PC-9 (cell line): Measurements from ENCODE around the gene JDP2. TPM values are rescaled to one million over a fixed set of nuclear protein-coding genes. Genes with fewer than 3 reads are reported as not detected.

Experiments
- BruUV-seq: library from RNA; stranded (reverse); fragments of 400-500 nt; replicated peaks from 2 replicates; lab custom pipeline; 2021; lab: Mats Ljungman, UMichigan
- CTCF ChIA-PET: fragments of 300-600 bp; sonication (Branson Sonifier 250); formaldehyde crosslinking; loops from one replicate; lab custom pipeline; 2022; ENCODE audit warnings: antibody characterized with exemption; lab: Charles Lee
- POLR2A ChIA-PET: fragments of 300-600 bp; sonication (Branson Sonifier 250); formaldehyde crosslinking; loops from one replicate; lab custom pipeline; 2022; ENCODE audit warnings: antibody characterized with exemption; ENCODE audit not compliant: unreplicated experiment; lab: Charles Lee
- DNase-seq, 2 experiments: peaks; one replicate each; pipeline versions ENCODE4 v3.0.0 to v3.0.0-alpha.2; 2015 to 2022; ENCODE audit warnings: mixed read lengths in 1 of 2
- H2AFZ ChIP-seq: fragments of 200-600 bp; sonication (generic); 2 replicates; pipeline ENCODE4 v1.8.1; 2017; ENCODE audit warnings: antibody characterized with exemption
- H3F3A ChIP-seq: fragments of 200-600 bp; sonication (generic); 2 replicates; pipeline ENCODE4 v1.8.1; 2017; ENCODE audit warnings: antibody characterized with exemption, mild to moderate bottlenecking, low read depth; ENCODE audit not compliant: insufficient read depth
- H3K27ac ChIP-seq: fragments of 200-600 bp; sonication (generic); 2 replicates; pipeline ENCODE4 v1.6.1; 2016; ENCODE audit warnings: mixed run types
- H3K27me3 ChIP-seq: fragments of 200-600 bp; sonication (generic); 2 replicates; pipeline ENCODE4 v1.6.1; 2016; ENCODE audit warnings: low read depth, mixed run types; ENCODE audit not compliant: insufficient read depth
- H3K36me3 ChIP-seq: fragments of 200-600 bp; sonication (generic); 2 replicates; pipeline ENCODE4 v1.6.1; 2016; ENCODE audit warnings: low read depth, mixed run types
- H3K4me1 ChIP-seq: fragments of 200-600 bp; sonication (generic); replicated peaks from 2 replicates; pipeline ENCODE4 v1.6.1; 2016; ENCODE audit warnings: mixed run types; ENCODE audit not compliant: insufficient read depth
- H3K4me2 ChIP-seq: fragments of 200-600 bp; sonication (generic); 2 replicates; pipeline ENCODE4 v1.6.1; 2017; ENCODE audit warnings: mixed run types
- H3K4me3 ChIP-seq: fragments of 200-600 bp; sonication (generic); 2 replicates; pipeline ENCODE4 v1.6.1; 2016; ENCODE audit warnings: mixed run types
- H3K79me2 ChIP-seq: fragments of 200-600 bp; sonication (generic); 2 replicates; pipeline ENCODE4 v1.6.1; 2017; ENCODE audit warnings: low read depth, mixed run types
- H3K9me2 ChIP-seq: fragments of 200-600 bp; sonication (generic); 2 replicates; pipeline ENCODE4 v1.8.1; 2017; ENCODE audit warnings: mild to moderate bottlenecking; ENCODE audit not compliant: insufficient read depth
- H3K9me3 ChIP-seq: fragments of 200-600 bp; sonication (generic); 2 replicates; pipeline ENCODE4 v1.8.1; 2016; ENCODE audit warnings: low read depth; ENCODE audit not compliant: insufficient read depth
- H4K20me1 ChIP-seq: fragments of 200-600 bp; sonication (generic); 2 replicates; pipeline ENCODE4 v1.8.1; 2017; ENCODE audit not compliant: insufficient read depth
- EZH2 ChIP-seq: fragments of 200-600 bp; sonication (generic); IDR thresholded peaks from 2 replicates; pipeline ENCODE4 v1.8.0; 2017; ENCODE audit warnings: antibody characterized with exemption, low read depth
- intact Hi-C: fragments of 100-400 bp; cut with micrococcal nuclease; formaldehyde crosslinking; loops from one replicate; pipeline ENCODE4 v1.10.0; 2022; ENCODE audit not compliant: unreplicated experiment
- total RNA-seq: library from RNA; stranded (reverse); gene quantifications from 2 replicates; pipeline ENCODE4 v1.2.3, GENCODE V29; 2021
- TF ChIP-seq, protein P1 (sequence below): fragments of 200-600 bp; sonication (generic); conservative IDR thresholded peaks from 2 replicates; pipeline ENCODE4 v1.6.1; 2017; ENCODE audit warnings: mixed run types, antibody characterized with exemption, mild to moderate bottlenecking, moderate library complexity

Gene JDP2
- total RNA-seq, 1 experiment from 2014 or later = 186 TPM

DNA sequence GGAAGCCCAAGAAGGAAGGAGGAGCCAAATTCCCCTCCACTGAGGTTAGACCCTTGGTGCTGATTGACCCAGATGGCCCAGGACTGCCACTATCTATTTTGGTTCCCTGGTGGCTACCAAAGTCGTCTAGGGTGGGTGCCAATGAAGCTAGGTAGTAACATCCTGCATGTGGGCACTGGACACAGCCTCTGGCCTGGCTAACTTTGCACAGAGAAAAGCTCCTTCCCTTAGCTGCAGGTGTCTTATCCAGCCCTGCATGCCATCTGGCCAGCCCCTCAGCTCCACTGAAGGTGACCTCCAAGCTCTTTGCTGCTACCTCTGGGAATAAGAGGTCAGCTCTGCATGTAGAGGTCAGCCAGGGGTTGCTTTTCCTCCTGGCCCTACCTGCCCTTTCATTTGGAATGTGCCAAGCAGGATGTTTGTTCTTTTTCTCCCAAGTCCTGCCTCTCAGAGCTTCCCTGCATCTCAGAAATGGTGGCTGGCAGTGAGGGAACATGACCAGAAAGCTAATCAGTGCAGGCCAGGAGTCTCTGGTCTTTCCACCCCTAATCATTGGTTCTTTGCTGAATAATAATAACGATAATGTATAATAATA, 34.0 kb downstream of the JDP2 start:
- DNase-seq = no peak
- BruUV-seq = no TSS peak
- Histone ChIP-seq H3K27me3 (no peaks in the 10 kb centered on the region), H3K4me3 (no peak overlapping the region), H2AFZ (no peak overlapping the region), H3K27ac (no peak overlapping the region), H3K9me3 (no peaks in the 10 kb centered on the region), H3K9me2 (no peaks in the 10 kb centered on the region), H3K4me1 (peaks cover 57% of the 10 kb centered on the region), H3K4me2 (peak overlapping the region; percentile 80; the same call in 1 of the 2 replicates), H3F3A (peaks cover 44% of the 10 kb centered on the region), H4K20me1 (no peaks in the 10 kb centered on the region), H3K79me2 (peaks cover 83% of the 10 kb centered on the region), H3K36me3 (peaks cover 42% of the 10 kb centered on the region)
- ChIA-PET CTCF (interaction anchor here (0.6 kb wide), 2 partner anchors 21 to 109 kb away, joined by 3 read pairs; no protein-coding TSS in a partner anchor), POLR2A (interaction anchor here (0.6 kb wide), 1 partner anchor 151 kb away, joined by 4 read pairs; no protein-coding TSS in a partner anchor)
- intact Hi-C loops = no loop called here
- TF ChIP-seq, protein P1, sequence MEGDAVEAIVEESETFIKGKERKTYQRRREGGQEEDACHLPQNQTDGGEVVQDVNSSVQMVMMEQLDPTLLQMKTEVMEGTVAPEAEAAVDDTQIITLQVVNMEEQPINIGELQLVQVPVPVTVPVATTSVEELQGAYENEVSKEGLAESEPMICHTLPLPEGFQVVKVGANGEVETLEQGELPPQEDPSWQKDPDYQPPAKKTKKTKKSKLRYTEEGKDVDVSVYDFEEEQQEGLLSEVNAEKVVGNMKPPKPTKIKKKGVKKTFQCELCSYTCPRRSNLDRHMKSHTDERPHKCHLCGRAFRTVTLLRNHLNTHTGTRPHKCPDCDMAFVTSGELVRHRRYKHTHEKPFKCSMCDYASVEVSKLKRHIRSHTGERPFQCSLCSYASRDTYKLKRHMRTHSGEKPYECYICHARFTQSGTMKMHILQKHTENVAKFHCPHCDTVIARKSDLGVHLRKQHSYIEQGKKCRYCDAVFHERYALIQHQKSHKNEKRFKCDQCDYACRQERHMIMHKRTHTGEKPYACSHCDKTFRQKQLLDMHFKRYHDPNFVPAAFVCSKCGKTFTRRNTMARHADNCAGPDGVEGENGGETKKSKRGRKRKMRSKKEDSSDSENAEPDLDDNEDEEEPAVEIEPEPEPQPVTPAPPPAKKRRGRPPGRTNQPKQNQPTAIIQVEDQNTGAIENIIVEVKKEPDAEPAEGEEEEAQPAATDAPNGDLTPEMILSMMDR = no peak
- no peak for TF ChIP-seq EZH2

DNA sequence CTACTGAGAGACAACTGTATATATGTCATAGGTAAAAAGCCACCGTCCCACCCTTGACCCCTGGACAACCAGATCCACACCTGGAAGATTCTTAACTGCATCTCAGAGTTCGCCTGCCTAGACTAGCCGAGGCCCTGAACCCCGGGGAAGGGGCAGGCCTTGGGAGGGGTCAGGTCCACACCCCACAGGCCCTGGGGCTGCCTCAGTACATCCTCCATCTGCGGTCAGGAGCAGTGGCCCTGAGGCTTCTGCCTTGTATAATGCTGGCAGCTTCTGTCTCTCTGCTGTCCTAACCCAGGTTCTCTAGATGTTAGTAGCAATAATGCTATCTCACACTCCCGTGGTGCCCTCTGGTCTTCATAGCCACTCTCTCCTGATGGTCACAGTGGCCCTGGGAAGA, 36.8 kb downstream of the JDP2 start:
- Histone ChIP-seq H3K27me3 (no peaks in the 10 kb centered on the region), H4K20me1 (no peaks in the 10 kb centered on the region), H2AFZ (no peak overlapping the region), H3K4me3 (no peak overlapping the region), H3K4me1 (peaks cover 30% of the 10 kb centered on the region), H3K9me3 (no peaks in the 10 kb centered on the region), H3K36me3 (peaks cover 54% of the 10 kb centered on the region), H3K4me2 (no peak overlapping the region), H3K27ac (no peak overlapping the region), H3K79me2 (peaks cover 60% of the 10 kb centered on the region), H3K9me2 (no peaks in the 10 kb centered on the region), H3F3A (peaks cover 26% of the 10 kb centered on the region)
- ChIA-PET CTCF (no interaction called here), POLR2A (no interaction called here)
- intact Hi-C loops = no loop called here
- TF ChIP-seq EZH2 = no peak
- TF ChIP-seq, protein P1 = no peak
- DNase-seq = no peak
- no TSS peak for BruUV-seq

DNA sequence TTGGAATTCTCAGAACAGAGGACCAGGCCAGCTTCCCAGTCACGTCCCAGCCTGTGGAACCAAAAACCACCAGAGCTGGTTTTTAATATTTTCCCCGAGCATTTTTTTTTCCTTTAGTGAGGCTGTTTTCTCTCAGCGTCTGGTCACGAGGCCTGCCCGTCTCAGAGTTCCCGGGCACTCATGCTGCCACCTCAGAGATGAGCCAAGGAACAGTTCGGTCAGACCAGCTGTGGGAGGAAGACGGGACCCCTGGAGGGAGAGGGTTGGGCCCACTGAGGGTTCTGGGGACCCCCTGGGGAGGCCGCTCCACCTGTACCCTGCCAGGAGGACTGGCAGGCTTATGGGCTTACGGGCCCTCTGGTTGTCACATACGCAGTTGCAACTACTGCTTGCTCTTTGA, 39.9 kb downstream of the JDP2 start:
- TF ChIP-seq EZH2 = no peak
- TF ChIP-seq, protein P1 = no peak
- Histone ChIP-seq H3F3A (peaks cover 25% of the 10 kb centered on the region; the same call in 1 of the 2 replicates), H3K27me3 (no peaks in the 10 kb centered on the region), H3K9me3 (no peaks in the 10 kb centered on the region), H3K9me2 (no peaks in the 10 kb centered on the region), H3K4me1 (no peaks in the 10 kb centered on the region), H3K36me3 (peaks cover 58% of the 10 kb centered on the region), H3K27ac (no peak overlapping the region), H4K20me1 (0 out of 2 replicates have a peak, but pooled peaks cover 3% of the 10 kb centered on the region), H3K4me2 (no peak overlapping the region), H2AFZ (no peak overlapping the region), H3K79me2 (peaks cover 31% of the 10 kb centered on the region), H3K4me3 (no peak overlapping the region)
- intact Hi-C loops = no loop called here
- no peak for DNase-seq
- ChIA-PET POLR2A (interaction anchor here (0.6 kb wide), 1 partner anchor 394 kb away, joined by 3 read pairs; no protein-coding TSS in a partner anchor), CTCF (interaction anchor here (0.6 kb wide), 1 partner anchor 20 kb away, joined by 5 read pairs; no protein-coding TSS in a partner anchor)
- no TSS peak for BruUV-seq
